NCI-H82 treated with DMSO at 0.1 percent for 48 hours (cell line): ENCODE measurements around the gene HECA.
A peak's percentile ranks its signal among the peaks of the same experiment; 100 is the strongest.
"Not testable (repeated sequence)": the region's sequence is repeated elsewhere in the genome, so short reads cannot be mapped to it uniquely, and the experiment has no call there.

ENCODE experiments used
- DNase-seq: peaks from one replicate; lab custom pipeline; 2025; ENCODE audit not compliant: unreplicated experiment; lab: John Stamatoyannopoulos, UW

The HECA gene

GRCh38 chr6:139201378-139201777 lies 66.5 kb downstream of the HECA start:
- no peak for DNase-seq

GRCh38 chr6:139204978-139205377 lies 70.1 kb downstream of the HECA start:
- no peak for DNase-seq

- no peak for DNase-seq
Measured at GRCh38 chr6:139205843-139206242, 71.0 kb downstream of the HECA start.

- not testable (repeated sequence) for DNase-seq
Measured at GRCh38 chr6:139210766-139211165, 75.9 kb downstream of the HECA start.

GRCh38 chr6:139212460-139212859 lies 77.6 kb downstream of the HECA start:
- not testable (repeated sequence) for DNase-seq

GRCh38 chr6:139219271-139219729 lies 84.4 kb downstream of the HECA start:
- peak; percentile 31 for DNase-seq

- no peak for DNase-seq
Measured at GRCh38 chr6:139219746-139220145, 84.9 kb downstream of the HECA start.

GRCh38 chr6:139228387-139228786 lies 93.5 kb downstream of the HECA start:
- DNase-seq = not testable (repeated sequence)
